Memory B cell (primary cell): ENCODE data around the gene ERG.

ENCODE experiments used
- ATAC-seq: fragments of 150-1000 bp; cut with Tn5 transposase; 2 replicates; pipeline ENCODE4 v1.10.0; 2021; ENCODE audit warnings: low read depth, mild to moderate bottlenecking, moderate library complexity
- DNase-seq, 2 donors: peaks; one replicate each; pipeline ENCODE4 v3.0.0; 2022; ENCODE audit warnings: low spot score in 2 of 2
- H3K27ac Mint-ChIP-seq: one replicate; pipeline ENCODE4 v1.8.0; 2022; ENCODE audit warnings: mild to moderate bottlenecking, moderate library complexity, mixed read lengths
- H3K27me3 Mint-ChIP-seq: one replicate; pipeline ENCODE4 v1.8.0; 2022; ENCODE audit warnings: mixed read lengths
- H3K36me3 Mint-ChIP-seq: one replicate; pipeline ENCODE4 v1.8.0; 2022; ENCODE audit warnings: mild to moderate bottlenecking, mixed read lengths
- H3K4me1 Mint-ChIP-seq: one replicate; pipeline ENCODE4 v1.8.0; 2022; ENCODE audit warnings: mixed read lengths
- H3K4me3 Mint-ChIP-seq: one replicate; pipeline ENCODE4 v1.8.0; 2022; ENCODE audit warnings: mild to moderate bottlenecking, moderate library complexity, mixed read lengths
- H3K9me3 Mint-ChIP-seq: one replicate; pipeline ENCODE4 v1.8.0; 2022; ENCODE audit warnings: mixed read lengths

The ERG gene

DNA sequence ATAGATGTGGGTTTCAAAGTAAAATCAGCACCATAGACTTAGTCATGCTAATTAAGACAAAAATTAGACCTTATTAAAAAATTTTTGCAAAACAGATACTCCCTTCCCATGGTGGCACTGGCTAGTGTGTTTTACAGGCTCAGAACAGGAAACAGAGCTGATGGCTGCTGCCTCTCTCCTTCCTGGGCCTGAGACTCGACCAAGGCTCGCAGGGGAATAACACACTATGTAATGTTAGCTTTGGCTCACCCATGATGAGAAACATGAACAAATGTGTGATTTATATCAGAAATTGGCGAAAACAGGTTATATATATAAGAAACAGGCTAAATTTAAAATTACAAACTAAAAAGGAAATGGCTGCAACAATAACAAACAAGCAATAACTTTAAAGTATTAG is 50.7 kb downstream of the ERG start:
- peaks cover 3% of the 10 kb centered on the region for H3K27me3 Mint-ChIP-seq
- no peak for ATAC-seq

DNA sequence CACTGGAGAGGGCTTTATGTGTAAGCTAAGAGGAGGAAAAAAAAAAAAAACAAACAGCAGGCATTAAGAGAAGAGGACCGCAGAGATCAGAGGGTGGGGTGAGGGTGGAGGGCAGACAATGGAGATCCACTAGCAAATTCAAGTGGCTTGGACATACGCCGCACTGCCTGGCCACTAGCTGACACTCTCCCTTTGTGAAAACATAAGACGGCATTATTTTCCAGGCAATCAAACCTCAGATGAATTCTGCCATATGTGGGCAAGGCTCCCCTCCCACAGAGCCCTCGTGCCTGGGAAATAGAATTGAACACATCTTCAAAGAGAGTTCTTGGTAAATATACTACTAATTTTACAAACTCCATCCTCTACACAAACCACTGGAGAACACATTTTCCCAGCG is 53.6 kb downstream of the ERG start:
- Mint-ChIP-seq H3K4me3 (no peak overlapping the region), H3K9me3 (no peaks in the 10 kb centered on the region), H3K27me3 (peaks cover 5% of the 10 kb centered on the region), H3K4me1 (no peaks in the 10 kb centered on the region), H3K36me3 (no peaks in the 10 kb centered on the region), H3K27ac (no peak overlapping the region)
- DNase-seq (no peak), ATAC-seq (no peak)

More for the DNA sequence above, 50.7 kb downstream of the ERG start:
- H3K4me1 Mint-ChIP-seq, result no peaks in the 10 kb centered on the region
- H3K9me3 Mint-ChIP-seq, result no peaks in the 10 kb centered on the region
- no peak overlapping the region for H3K27ac Mint-ChIP-seq
- no peaks in the 10 kb centered on the region for H3K36me3 Mint-ChIP-seq
- no peak overlapping the region for H3K4me3 Mint-ChIP-seq
- DNase-seq, result no peak

DNA sequence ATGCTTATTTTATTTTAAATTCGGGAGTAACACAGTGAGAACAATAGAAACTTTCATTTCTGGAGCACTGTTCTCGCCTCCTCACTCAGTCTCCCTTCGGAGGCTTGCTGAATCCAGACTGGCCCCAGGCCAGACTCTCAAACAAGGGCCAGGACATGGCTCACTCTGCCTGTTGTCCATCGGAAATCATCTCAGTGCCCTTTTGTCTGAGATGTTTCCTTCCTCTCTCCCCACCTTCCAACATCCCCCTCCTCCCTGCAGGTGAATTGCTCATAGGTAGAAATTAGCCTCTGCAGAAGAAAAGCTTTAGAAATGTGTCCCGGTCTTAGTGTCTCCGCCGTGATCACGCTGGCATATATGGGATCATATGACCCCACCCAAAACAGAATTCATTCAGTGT is 55.2 kb downstream of the ERG start:
- DNase-seq (no peak), ATAC-seq (no peak)
- H3K9me3 Mint-ChIP-seq, result no peaks in the 10 kb centered on the region
- H3K4me3 Mint-ChIP-seq, result no peak overlapping the region
- no peaks in the 10 kb centered on the region for H3K4me1 Mint-ChIP-seq
- H3K27me3 Mint-ChIP-seq, result peaks cover 5% of the 10 kb centered on the region
- no peak overlapping the region for H3K27ac Mint-ChIP-seq
- no peaks in the 10 kb centered on the region for H3K36me3 Mint-ChIP-seq

DNA sequence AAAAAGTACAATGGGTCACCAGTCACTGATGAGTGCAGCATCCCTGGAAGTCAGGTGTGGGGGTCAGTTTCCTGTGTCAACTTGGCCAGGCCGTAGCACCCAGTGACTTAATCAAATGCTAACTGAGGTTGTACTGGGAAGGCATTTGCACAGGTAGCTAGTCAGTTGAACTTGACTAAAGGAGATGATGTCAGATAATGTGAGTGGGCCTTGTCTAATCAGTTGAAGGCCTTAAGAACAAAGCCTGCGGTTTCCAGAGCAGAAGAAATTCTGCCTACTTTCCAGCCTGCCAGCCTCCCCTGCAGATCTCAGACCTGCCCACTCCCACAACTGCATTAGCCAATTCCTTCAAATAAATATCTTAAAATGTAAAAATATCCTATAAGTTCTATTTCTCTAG is 57.1 kb downstream of the ERG start:
- no peak overlapping the region for H3K27ac Mint-ChIP-seq
- peaks cover 6% of the 10 kb centered on the region for H3K27me3 Mint-ChIP-seq
- no peak for DNase-seq
- H3K4me3 Mint-ChIP-seq, result no peak overlapping the region
- no peaks in the 10 kb centered on the region for H3K36me3 Mint-ChIP-seq
- H3K9me3 Mint-ChIP-seq, result no peaks in the 10 kb centered on the region
- no peak for ATAC-seq
- H3K4me1 Mint-ChIP-seq, result no peaks in the 10 kb centered on the region

DNA sequence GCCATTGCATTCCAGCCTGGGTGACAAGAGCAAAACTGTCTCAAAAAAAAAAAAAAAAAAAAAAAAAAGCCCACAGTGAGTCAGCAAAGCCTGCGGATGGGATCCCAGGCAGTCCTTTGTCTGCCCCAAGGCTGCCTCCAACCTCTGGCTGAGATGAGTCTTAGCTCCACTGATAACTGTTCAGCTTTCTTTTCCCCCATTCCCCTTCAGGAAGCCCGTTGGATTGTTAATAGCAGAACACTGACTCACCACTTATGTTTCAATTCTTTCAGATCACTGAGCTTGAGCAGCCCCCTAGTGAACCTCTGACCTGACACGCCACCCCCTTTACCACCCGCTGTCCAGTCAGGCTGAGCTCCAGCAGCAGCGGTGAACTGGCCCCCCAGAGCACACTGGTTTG is 57.5 kb downstream of the ERG start:
- Mint-ChIP-seq H3K4me1 (no peaks in the 10 kb centered on the region), H3K27me3 (peaks cover 6% of the 10 kb centered on the region), H3K4me3 (no peak overlapping the region), H3K27ac (no peak overlapping the region), H3K36me3 (no peaks in the 10 kb centered on the region), H3K9me3 (no peaks in the 10 kb centered on the region)
- ATAC-seq (no peak), DNase-seq (no peak)

DNA sequence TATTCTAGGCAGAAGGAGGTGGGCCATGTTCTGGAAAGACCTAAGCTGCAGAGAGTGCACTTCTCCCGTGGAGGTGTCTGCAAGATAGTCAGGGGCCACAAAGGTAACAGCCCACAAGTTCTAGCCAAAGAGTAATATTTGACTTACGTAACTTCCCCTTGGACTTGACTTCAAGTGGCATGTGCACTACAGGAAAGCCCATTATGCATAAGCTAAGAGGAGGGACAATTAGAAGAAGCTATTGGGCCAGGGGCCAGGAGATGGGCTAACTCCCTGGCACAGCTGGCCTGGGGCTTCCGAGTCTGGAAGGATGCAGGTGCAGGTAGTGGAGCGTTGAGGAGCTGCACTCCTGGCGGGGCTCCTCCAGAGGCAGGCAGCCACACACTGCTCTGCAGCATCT is 58.3 kb downstream of the ERG start:
- Mint-ChIP-seq H3K9me3 (no peaks in the 10 kb centered on the region), H3K4me3 (no peak overlapping the region), H3K27ac (no peak overlapping the region), H3K36me3 (no peaks in the 10 kb centered on the region), H3K27me3 (peaks cover 6% of the 10 kb centered on the region), H3K4me1 (no peaks in the 10 kb centered on the region)
- DNase-seq (no peak), ATAC-seq (no peak)

DNA sequence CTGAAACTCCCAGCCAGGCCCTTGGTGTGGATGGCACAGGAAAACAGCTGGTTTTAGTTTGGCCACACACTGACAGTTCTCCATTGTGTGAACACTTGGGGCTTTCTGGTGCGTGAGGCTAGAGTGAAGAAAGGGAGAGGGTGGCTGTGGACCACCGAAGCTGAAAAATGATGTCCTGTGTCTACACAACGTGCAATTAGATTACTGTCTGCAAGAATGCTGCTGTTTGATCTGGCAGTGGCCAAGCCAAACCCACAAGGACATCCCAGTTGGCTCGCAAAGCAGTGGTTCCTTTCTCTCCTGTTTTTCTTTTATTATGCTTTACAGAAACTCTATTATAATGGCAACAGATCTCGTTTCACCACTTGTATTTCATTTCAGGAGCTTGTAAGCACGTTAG is 58.9 kb downstream of the ERG start:
- no peak for DNase-seq
- no peak for ATAC-seq
- H3K4me3 Mint-ChIP-seq, result no peak overlapping the region
- peaks cover 6% of the 10 kb centered on the region for H3K27me3 Mint-ChIP-seq
- H3K9me3 Mint-ChIP-seq, result no peaks in the 10 kb centered on the region
- no peaks in the 10 kb centered on the region for H3K36me3 Mint-ChIP-seq
- no peaks in the 10 kb centered on the region for H3K4me1 Mint-ChIP-seq
- no peak overlapping the region for H3K27ac Mint-ChIP-seq

DNA sequence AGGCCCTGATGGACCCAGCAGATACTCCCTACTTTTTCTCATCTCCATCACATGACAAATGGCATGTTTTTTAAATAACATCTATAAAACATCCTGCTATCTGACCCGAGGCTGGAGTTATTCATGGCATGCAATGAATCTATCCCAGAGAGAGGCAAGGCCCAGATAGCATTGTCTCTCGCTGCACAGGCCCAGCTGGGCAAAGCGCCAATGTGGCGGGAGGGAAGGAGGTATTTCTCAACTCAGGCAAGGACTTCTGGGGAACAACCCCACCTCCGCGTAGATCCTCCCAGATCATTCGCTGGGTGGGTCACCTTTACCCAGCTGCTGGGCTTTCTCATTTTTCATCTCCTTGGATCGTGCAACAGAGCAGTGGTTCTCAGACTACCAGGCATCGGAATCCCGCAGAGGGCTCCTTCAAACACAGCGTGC is 59.8 kb downstream of the ERG start:
- DNase-seq (no peak), ATAC-seq (no peak)
- Mint-ChIP-seq H3K9me3 (no peaks in the 10 kb centered on the region), H3K4me3 (no peak overlapping the region), H3K27me3 (peaks cover 6% of the 10 kb centered on the region), H3K27ac (no peak overlapping the region), H3K36me3 (no peaks in the 10 kb centered on the region), H3K4me1 (no peaks in the 10 kb centered on the region)

DNA sequence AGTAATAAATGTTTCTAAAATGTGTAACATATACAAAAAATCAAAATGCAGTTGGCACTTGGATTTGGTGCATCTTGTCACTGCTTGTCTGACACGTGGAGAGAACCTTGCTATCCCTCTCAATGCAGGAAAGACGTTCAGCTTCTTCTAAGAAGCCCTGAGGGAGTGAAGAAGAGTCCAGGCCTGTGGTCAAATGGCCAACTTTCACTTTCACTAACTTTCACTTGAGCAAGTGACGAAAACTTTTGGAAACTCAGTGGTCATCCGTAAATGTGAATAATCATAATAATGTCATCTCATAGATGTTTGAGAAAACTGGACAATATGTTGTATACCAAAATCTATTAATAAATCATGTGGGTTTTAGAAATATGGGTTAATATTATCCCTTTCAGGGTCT is 61.9 kb downstream of the ERG start:
- DNase-seq (no peak), ATAC-seq (no peak)
- Mint-ChIP-seq H3K27ac (no peak overlapping the region), H3K4me1 (no peaks in the 10 kb centered on the region), H3K9me3 (no peaks in the 10 kb centered on the region), H3K4me3 (no peak overlapping the region), H3K27me3 (peaks cover 4% of the 10 kb centered on the region), H3K36me3 (no peaks in the 10 kb centered on the region)

DNA sequence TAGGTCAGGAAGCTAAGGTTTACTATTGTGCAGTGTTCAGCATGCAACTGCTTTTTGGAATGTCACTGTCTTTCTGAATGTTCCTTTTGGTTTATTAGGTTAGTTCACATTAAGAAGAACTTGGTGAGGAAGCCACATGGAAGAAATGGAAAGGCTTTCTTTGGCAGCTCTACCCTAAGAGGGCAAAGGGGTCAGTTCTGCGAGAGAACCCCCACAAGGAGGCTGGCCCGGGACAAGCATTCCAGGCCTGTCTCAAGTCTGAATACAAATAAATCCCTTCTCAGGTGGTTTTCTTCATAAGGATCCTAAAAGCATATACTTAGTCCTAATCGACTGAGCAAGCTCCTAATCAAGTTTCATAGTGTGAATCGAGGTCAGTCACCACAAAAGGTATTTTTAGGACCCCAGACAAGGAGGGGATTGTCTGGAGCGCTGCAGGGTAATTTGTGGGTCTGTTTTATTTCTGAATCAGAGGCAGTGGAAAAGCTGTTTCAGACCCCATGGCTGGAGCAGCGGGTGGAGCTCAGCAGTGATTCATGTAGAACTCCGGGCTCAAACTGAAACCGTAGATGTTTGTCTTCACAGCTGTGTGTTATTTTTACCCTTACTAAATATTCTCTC is 63.3 kb downstream of the ERG start:
- Mint-ChIP-seq H3K27me3 (peaks cover 2% of the 10 kb centered on the region), H3K36me3 (no peaks in the 10 kb centered on the region), H3K9me3 (peaks cover 1% of the 10 kb centered on the region), H3K4me3 (no peak overlapping the region), H3K27ac (no peak overlapping the region), H3K4me1 (no peaks in the 10 kb centered on the region)
- no peak for DNase-seq
- ATAC-seq, result no peak

DNA sequence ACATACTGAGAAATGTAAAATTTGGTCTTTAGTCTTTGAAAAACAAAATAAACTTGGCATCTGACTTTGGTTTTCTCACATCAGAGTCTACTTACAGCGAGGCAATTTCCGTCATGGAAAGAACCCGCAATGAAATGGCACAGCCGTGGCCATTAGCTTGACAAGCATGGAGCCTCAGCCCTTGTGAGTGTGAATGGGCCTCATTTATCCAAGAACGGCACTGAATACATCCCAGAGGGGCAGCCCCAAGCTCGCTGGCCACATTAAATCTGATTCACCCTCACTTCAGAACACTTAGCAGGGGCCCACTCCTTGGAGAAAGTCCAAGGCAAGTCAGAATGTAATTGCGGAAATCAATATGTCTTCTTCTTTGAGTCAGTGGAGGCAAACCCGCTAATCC is 64.8 kb downstream of the ERG start:
- no peaks in the 10 kb centered on the region for H3K4me1 Mint-ChIP-seq
- H3K4me3 Mint-ChIP-seq, result no peak overlapping the region
- peaks cover 4% of the 10 kb centered on the region for H3K9me3 Mint-ChIP-seq
- DNase-seq (no peak), ATAC-seq (no peak)
- peaks cover 2% of the 10 kb centered on the region for H3K27me3 Mint-ChIP-seq
- H3K27ac Mint-ChIP-seq, result no peak overlapping the region
- no peaks in the 10 kb centered on the region for H3K36me3 Mint-ChIP-seq

DNA sequence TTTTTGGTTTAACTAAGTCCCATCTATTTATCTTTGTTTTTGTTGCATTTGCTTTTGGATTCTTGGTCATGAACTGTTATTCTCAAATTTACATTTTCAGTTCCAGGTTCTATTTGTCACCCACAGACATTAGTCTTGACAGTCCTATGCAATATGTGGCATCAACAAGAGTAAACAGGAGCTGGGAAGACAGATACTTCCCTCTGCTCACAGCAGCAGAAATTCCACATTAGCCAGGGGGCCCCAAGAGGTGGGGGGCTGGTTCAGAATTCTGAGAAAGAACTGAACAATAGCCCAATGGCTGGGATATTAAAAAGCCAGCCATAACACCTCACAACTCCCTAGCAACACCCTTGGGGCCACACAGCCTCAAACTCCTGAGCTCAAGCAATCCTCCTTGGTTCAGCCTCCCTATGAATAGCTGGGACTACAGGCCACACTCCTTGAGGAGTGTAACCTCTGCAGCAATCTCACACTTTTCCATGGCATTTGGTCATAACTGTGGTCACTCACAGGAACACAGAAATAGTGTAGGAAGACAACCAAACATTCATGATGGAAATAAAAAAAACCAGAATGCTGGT is 67.8 kb downstream of the ERG start:
- H3K4me3 Mint-ChIP-seq, result no peak overlapping the region
- ATAC-seq (no peak), DNase-seq (no peak)
- no peaks in the 10 kb centered on the region for H3K27me3 Mint-ChIP-seq
- H3K9me3 Mint-ChIP-seq, result peaks cover 4% of the 10 kb centered on the region
- H3K27ac Mint-ChIP-seq, result no peak overlapping the region
- H3K36me3 Mint-ChIP-seq, result no peaks in the 10 kb centered on the region
- H3K4me1 Mint-ChIP-seq, result no peaks in the 10 kb centered on the region

DNA sequence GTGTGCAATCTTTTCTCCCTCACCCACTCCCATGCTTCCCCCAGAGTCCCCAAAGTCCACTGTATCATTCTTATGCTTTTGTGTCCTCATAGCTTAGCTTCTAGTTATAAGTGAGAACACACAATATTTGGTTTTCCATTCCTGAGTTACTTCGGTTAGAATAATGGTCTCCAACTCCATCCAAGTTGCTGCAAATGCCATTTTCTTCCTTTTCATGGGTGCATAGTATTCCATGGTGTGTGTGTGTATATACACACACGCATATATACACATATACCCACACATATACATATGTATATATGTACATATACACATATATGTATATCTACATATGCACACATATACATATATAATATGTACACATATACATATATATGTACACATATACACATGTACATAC is 69.3 kb downstream of the ERG start:
- no peak overlapping the region for H3K4me3 Mint-ChIP-seq

DNA sequence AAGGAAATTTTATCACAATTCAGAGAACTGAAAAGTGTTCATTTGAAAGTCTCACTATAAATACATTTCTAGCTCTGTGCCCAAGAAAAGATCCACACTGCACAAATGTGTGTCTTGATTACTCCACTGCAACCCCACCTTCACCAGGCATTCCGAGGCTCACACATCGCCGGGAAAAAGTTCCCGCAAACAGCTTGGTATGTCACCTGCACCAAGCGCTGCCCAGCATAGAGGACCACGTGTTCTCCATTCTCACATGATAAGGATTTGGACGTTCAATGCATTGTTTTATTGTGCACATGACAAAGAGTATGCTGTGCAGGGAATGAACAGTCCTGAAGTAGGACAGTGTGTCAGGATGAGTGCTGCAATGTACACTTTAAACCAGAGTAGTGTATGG is 70.1 kb downstream of the ERG start:
- Mint-ChIP-seq H3K27me3 (no peaks in the 10 kb centered on the region), H3K36me3 (no peaks in the 10 kb centered on the region), H3K4me3 (no peak overlapping the region), H3K9me3 (peaks cover 4% of the 10 kb centered on the region), H3K27ac (no peak overlapping the region), H3K4me1 (no peaks in the 10 kb centered on the region)
- ATAC-seq (no peak), DNase-seq (no peak)

More for the DNA sequence above, 69.3 kb downstream of the ERG start:
- ATAC-seq (no peak), DNase-seq (no peak)
- H3K27ac Mint-ChIP-seq, result no peak overlapping the region
- no peaks in the 10 kb centered on the region for H3K36me3 Mint-ChIP-seq
- no peaks in the 10 kb centered on the region for H3K27me3 Mint-ChIP-seq
- H3K4me1 Mint-ChIP-seq, result no peaks in the 10 kb centered on the region
- peaks cover 4% of the 10 kb centered on the region for H3K9me3 Mint-ChIP-seq

DNA sequence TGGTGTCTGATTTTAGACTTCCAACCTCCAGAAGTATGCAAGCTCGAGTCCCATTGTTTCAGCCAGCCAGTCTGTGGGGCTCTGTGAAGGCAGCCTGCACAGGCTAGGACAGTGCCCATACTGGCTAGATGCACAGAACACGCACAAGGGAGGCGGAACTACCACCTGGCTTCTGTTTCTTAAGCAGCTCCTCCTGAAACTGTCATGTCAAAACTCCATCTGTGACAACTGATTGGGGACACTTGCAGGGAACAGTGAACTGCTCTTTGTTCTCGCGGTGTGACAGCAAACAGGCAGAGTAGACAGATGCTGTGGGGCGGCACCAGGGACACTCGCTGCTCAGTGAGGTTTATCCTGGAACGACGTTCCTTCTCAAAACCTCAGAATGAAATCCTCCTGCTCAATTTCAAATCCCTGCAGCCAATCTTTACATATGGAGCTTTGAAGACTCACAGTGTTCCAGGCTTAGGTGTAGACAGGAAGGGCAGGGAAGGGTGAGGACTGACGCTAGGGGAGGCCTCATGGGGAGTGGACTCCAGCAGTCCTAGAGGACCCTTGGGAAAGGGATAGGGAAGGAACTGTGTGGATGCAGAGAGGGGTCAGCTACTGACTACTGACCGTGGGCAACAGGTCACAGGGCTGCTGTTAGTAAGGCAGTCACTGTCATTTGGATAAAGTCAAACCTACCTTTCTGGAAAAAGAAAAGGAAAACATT is 73.8 kb downstream of the ERG start:
- H3K27me3 Mint-ChIP-seq, result peaks cover 2% of the 10 kb centered on the region
- DNase-seq (no peak), ATAC-seq (no peak)
- no peak overlapping the region for H3K4me3 Mint-ChIP-seq
- H3K36me3 Mint-ChIP-seq, result no peaks in the 10 kb centered on the region
- H3K27ac Mint-ChIP-seq, result no peak overlapping the region
- H3K9me3 Mint-ChIP-seq, result peaks cover 2% of the 10 kb centered on the region
- H3K4me1 Mint-ChIP-seq, result no peaks in the 10 kb centered on the region
